ENCODE results near the gene TRMT10B.
"Not testable (repeated sequence)": the region's sequence is repeated elsewhere in the genome, so short reads cannot be mapped to it uniquely, and the experiment has no call there.

The TRMT10B gene

GRCh38 chr9:37801959-37802711, 48.5 kb downstream of the TRMT10B start:
- DNase-seq = no peak

GRCh38 chr9:37806271-37806670, 52.7 kb downstream of the TRMT10B start:
- no peak for DNase-seq

GRCh38 chr9:37809676-37810075, 56.1 kb downstream of the TRMT10B start:
- DNase-seq = not testable (repeated sequence)

GRCh38 chr9:37811906-37812476, 58.4 kb downstream of the TRMT10B start:
- no peak for DNase-seq

GRCh38 chr9:37812773-37813379, 59.3 kb downstream of the TRMT10B start:
- DNase-seq = no peak

GRCh38 chr9:37818849-37819248, 65.2 kb downstream of the TRMT10B start:
- DNase-seq = no peak

GRCh38 chr9:37820142-37820541, 66.5 kb downstream of the TRMT10B start:
- DNase-seq = no peak

GRCh38 chr9:37825174-37825573, 71.6 kb downstream of the TRMT10B start:
- not testable (repeated sequence) for DNase-seq

GRCh38 chr9:37827483-37828165, 74.0 kb downstream of the TRMT10B start:
- no peak for DNase-seq

Data from NCI-H1092 treated with DMSO at 0.1 percent for 48 hours (cell line).